H1 (cell line): ENCODE data around the gene NAA16. TPM values are rescaled to one million over a fixed set of nuclear protein-coding genes. Genes with fewer than 3 reads are reported as not detected.

Experiments used
- KDM5A ChIP-seq: fragments of 200-600 bp; IDR thresholded peaks from 2 replicates; pipeline ENCODE4 v1.7.1; 2012; ENCODE audit warnings: mild to moderate bottlenecking, low read length, inconsistent platforms, mixed read lengths
- POLR2AphosphoS5 ChIP-seq: IDR thresholded peaks from 2 replicates; pipeline ENCODE4 v1.6.1; 2011; ENCODE audit warnings: low read depth, low read length
- SIRT6 ChIP-seq: IDR thresholded peaks from one replicate; pipeline ENCODE4 v1.7.1; 2012; ENCODE audit warnings: low read length, inconsistent platforms
- ZNF274 ChIP-seq: IDR thresholded peaks from 2 replicates; pipeline ENCODE4 v1.7.0; 2012; ENCODE audit warnings: low read length, borderline replicate concordance; ENCODE audit errors: extremely low read depth
- polyA plus RNA-seq, 7 experiments: library from polyadenylated mRNA; depleted of rRNA in 3 of 7; stranded (reverse) in 5 of 7; unstranded in 2 of 7; fragments of >200 nt in 5 of 7; fragments of 200-250 nt in 2 of 7; gene quantifications; 1 replicate in 5 of 7; 2 replicates in 1 of 7; 4 replicates in 1 of 7; pipeline versions ENCODE4 v1.2.1 to v1.2.3, GENCODE V29; 2011 to 2013; ENCODE audit warnings: missing spikeins in 2 of 7, mixed read lengths in 2 of 7
- total RNA-seq: library from RNA; stranded (reverse); fragmentation: NEBNext Ultra II Directional; extraction: Animal tissue kit (Norgen Biotek cat#: 25700); gene quantifications from 2 replicates; pipeline ENCODE4 v1.2.1, GENCODE V29; 2021

The NAA16 gene
- total and polyA plus RNA-seq, 2 of the 8 experiments (the other 6 are each of a cell fraction or from before 2014, with no cell fraction given): 11.4 to 40.0 TPM

DNA sequence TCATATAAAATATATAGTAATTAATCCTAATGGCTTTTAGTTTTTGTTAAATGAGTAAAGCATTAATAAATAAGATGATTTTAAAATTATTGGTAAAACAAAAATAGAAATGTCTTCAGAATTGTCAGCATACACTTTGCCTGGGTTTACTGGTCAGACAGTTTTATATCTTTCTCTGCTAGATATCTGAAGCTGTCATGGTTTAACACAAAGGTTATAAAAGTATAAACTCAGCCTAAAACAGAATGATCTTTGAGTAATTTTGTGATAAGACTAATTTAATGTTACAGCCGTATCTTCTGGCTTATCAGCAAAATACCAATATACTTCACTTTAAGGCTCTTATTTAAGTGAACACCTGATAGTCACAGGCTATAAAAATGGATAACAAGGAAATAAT, 17.8 kb upstream of the NAA16 start (continued):
- TF ChIP-seq SIRT6 (no peak), POLR2AphosphoS5 (no peak), KDM5A (no peak), ZNF274 (no peak)
